ENCODE results near the gene PPM1J. TPM values are rescaled to one million over a fixed set of nuclear protein-coding genes. Genes with fewer than 3 reads are reported as not detected.

Gene PPM1J
- total RNA-seq, 1 donor from 2014 or later = 0.32 TPM

DNA sequence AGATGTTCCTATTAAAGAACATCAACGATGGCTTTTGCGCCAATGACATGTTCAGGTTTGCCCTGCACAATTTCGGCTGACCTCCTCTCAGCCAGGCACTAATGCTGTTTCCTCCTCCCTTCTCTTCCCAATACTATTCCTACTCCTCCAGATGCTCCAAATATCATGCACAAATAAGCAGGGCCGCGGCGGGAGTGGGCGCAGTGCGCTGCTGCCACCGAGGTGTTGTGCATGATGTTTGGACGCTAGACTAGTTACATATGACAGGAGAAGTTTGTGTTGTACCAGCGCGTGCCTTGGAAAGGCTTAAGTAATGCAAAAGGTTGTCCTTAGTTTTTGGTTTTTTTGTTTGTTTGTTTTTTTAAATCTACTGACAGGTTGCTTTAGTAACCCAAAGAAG, 33.3 kb upstream of the PPM1J start:
- TF ChIP-seq, protein P1, sequence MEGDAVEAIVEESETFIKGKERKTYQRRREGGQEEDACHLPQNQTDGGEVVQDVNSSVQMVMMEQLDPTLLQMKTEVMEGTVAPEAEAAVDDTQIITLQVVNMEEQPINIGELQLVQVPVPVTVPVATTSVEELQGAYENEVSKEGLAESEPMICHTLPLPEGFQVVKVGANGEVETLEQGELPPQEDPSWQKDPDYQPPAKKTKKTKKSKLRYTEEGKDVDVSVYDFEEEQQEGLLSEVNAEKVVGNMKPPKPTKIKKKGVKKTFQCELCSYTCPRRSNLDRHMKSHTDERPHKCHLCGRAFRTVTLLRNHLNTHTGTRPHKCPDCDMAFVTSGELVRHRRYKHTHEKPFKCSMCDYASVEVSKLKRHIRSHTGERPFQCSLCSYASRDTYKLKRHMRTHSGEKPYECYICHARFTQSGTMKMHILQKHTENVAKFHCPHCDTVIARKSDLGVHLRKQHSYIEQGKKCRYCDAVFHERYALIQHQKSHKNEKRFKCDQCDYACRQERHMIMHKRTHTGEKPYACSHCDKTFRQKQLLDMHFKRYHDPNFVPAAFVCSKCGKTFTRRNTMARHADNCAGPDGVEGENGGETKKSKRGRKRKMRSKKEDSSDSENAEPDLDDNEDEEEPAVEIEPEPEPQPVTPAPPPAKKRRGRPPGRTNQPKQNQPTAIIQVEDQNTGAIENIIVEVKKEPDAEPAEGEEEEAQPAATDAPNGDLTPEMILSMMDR (IDR thresholded peaks at IDR 0.05) = no peak
- H3K27ac ChIP-seq = no peak overlapping the region
- ATAC-seq = no peak
- no peaks in the 10 kb centered on the region for H3K36me3 ChIP-seq
- intact Hi-C loops (cut with DNase I) = no loop called here
- no peaks in the 10 kb centered on the region for H3K9me3 ChIP-seq
- peaks cover 36% of the 10 kb centered on the region for H3K27me3 ChIP-seq
- peaks cover 8% of the 10 kb centered on the region for H3K4me1 ChIP-seq
- DNase-seq = no peak
- H3K4me3 ChIP-seq = no peak overlapping the region

DNA sequence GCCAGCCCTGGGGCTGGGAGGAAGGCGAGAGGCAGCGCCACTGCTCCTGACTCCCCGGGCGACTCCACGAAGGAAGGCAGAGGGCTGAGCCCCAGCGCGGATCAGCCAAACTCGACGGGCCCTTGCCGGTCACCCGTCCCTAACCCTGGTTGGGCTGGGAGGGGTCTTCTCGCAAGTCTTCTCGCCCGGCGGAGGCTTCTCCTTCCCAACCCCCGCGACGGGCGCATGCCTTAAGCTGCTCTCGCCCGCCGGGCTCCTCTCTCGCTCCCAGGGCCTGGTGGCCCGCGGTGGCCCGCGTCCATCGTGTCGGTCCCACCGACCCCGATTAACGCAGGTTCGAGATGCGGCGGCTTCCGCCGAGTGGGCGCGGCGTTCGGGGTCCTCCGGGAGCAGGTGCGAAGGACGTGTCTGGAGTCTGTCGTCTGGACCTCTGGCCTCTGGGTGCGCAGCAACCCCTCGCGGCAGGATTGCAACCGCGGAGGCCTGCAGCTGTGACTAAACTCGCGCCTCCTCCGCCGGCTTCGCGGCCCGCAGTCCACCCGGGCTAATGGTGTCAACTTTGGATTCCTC, 29.0 kb upstream of the PPM1J start:
- DNase-seq (no peak), ATAC-seq (peak; percentile 67)
- Histone ChIP-seq H3K4me1 (peaks cover 8% of the 10 kb centered on the region), H3K27me3 (peaks cover 51% of the 10 kb centered on the region), H3K27ac (no peak overlapping the region), H3K4me3 (no peak overlapping the region), H3K9me3 (no peaks in the 10 kb centered on the region), H3K36me3 (no peaks in the 10 kb centered on the region)
- intact Hi-C loops (cut with DNase I) = no loop called here
- TF ChIP-seq, protein P1 (IDR thresholded peaks at IDR 0.05) = peak; percentile 21

DNA sequence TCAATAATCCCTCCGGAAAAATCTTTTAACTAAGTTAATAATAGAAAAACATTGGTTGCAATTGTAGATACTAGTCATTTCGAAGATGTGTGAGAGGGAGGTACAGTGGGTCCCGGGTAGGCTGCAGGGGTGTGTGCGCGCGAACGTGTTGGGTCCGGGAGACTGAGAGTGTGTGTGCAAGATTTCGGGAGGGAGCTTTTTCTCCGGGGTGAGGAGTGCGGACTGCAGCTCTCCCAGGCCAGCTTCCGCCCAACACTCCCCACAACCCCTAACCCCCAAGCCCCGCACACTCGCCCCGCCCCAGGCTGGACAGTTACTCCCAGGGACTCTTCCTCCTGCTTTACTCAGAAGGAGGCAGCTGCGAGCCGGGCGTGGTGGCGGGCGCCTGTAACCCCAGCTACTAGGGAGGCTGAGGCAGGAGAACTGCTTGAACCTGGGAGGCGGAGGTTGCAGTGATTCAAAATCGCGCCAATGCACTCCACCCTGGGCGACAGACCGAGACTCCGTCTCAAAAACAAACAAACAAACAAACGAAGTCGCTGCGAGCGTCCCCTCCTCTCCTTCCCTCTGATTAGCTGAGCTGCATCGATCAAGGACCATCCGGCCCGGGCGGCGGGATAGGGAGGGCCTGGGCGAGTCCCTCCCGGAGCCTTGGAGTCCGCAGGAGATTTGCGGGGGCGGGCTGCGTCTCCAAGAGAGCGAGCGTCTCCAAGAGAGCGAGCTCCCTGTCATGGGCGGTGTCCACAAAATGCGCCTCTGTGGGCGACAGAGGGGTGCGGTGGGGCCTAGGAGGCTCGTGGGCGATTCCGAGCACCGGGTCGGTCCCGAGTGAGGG, 28.3 kb upstream of the PPM1J start:
- H3K4me1 ChIP-seq = peaks cover 8% of the 10 kb centered on the region
- H3K4me3 ChIP-seq = no peak overlapping the region
- ATAC-seq = peak; percentile 36
- DNase-seq = no peak
- no peak overlapping the region for H3K27ac ChIP-seq
- H3K27me3 ChIP-seq = peaks cover 50% of the 10 kb centered on the region
- TF ChIP-seq, protein P1 (IDR thresholded peaks at IDR 0.05) = no peak
- intact Hi-C loops (cut with DNase I) = no loop called here
- no peaks in the 10 kb centered on the region for H3K36me3 ChIP-seq
- H3K9me3 ChIP-seq = no peaks in the 10 kb centered on the region

DNA sequence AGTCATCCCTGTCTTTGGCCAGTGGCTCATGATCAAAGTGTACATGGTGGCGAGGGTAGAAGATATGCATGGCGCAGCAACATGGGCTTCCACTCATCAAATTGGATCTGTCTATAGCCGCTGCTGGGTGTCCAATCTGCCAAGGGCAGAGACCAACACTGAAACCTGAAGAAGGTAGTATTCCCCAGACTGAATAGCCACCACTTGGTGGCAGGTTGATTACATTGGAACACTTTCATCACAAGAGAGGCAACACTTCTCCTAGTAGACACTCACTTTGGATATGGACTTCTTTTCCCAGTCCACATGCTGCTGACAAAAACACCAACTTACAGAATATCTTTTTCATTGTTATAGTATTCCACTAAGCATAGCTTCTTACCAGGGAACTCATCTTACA, 22.4 kb upstream of the PPM1J start:
- Histone ChIP-seq H3K9me3 (no peaks in the 10 kb centered on the region), H3K36me3 (no peaks in the 10 kb centered on the region), H3K27me3 (peaks cover 22% of the 10 kb centered on the region), H3K27ac (no peak overlapping the region), H3K4me1 (no peaks in the 10 kb centered on the region), H3K4me3 (no peak overlapping the region)
- no peak for DNase-seq
- intact Hi-C loops (cut with DNase I) = no loop called here
- no peak for ATAC-seq
- TF ChIP-seq, protein P1 (IDR thresholded peaks at IDR 0.05) = no peak

DNA sequence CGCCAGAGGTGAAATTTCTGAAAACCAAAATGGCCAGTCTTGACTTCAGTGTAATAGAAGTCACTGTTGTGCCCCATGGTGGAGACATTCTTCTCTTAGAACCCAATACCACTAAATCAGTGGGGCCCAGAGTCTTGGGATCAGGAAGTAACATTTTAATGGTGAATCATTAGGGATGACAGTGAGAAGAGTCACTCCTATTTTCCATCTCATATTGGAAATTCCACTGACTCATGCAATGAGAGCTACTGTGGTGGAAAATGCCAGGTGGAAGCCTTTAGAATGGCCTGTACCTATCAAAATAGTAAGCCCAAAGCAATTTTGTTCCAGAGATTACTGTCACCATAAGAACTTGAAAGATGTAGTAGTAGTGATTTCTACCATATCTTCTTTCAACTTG, 20.6 kb upstream of the PPM1J start:
- no peaks in the 10 kb centered on the region for H3K4me1 ChIP-seq
- TF ChIP-seq, protein P1 (IDR thresholded peaks at IDR 0.05) = no peak
- H3K27ac ChIP-seq = no peak overlapping the region
- H3K27me3 ChIP-seq = peaks cover 10% of the 10 kb centered on the region
- intact Hi-C loops (cut with DNase I) = no loop called here
- DNase-seq (no peak), ATAC-seq (no peak)
- no peak overlapping the region for H3K4me3 ChIP-seq
- H3K36me3 ChIP-seq = no peaks in the 10 kb centered on the region
- H3K9me3 ChIP-seq = no peaks in the 10 kb centered on the region

Data from upper lobe of right lung (tissue), 1 donor.